ENCODE measurements around the gene FGF9.

DNA sequence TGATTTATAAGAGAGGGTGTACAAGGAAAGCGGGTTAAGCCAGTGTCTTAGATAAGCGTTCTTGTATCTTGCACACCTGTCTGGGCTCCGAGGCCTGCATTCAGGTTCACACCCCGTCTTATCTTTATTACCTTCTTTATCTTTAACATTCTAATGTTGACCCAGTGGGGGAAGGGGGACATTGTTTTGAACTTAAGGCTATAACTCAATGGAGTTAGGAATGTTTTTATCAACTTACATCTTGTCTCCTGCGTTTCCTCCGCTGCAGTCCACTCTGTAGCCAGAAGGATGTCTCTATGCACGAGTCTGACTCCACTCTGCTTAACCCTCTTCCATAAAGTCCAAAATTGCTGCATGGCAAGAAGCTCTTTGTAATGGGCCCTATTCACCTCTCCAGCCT lies 71.2 kb downstream of the FGF9 start:
- TF ChIP-seq CTCF (IDR thresholded peaks at IDR 0.05) = no peak
- TF ChIP-seq POLR2A (IDR thresholded peaks at IDR 0.05) = no peak
